Astrocyte (in vitro differentiated cells and primary cell): ENCODE measurements around the gene DCTPP1.

ENCODE experiments used
- CTCF ChIP-seq: IDR thresholded peaks from 2 replicates; pipeline ENCODE4 v1.5.1; 2011; ENCODE audit warnings: low read depth, mild to moderate bottlenecking, inconsistent platforms, low read length, moderate library complexity; ENCODE audit not compliant: insufficient read depth
- EZH2 ChIP-seq: IDR thresholded peaks from 2 replicates; pipeline ENCODE4 v1.6.1; 2012; ENCODE audit warnings: mild to moderate bottlenecking, low read length, inconsistent platforms; ENCODE audit not compliant: insufficient read depth

GRCh38 chr16:30377050-30377811 lies 52.6 kb downstream of the DCTPP1 start:
- TF ChIP-seq CTCF: no peak
- no peak for TF ChIP-seq EZH2
